Esophagus squamous epithelium (tissue), 4 donors: ENCODE data around the gene FGF11.

ENCODE experiments used
- POLR2A ChIP-seq, 4 donors: fragments of 450-650 bp; IDR thresholded peaks; one replicate each; pipeline ENCODE4 v1.6.1; 2017; ENCODE audit warnings: antibody characterized with exemption in 4 of 4, mild to moderate bottlenecking in 4 of 4, moderate library complexity in 3 of 4
- TF ChIP-seq, protein P1 (sequence below), 6 experiments: fragments of 450-650 bp in 4 of 6; fragments of 200-600 bp in 2 of 6; sonication (generic) in 2 of 6; IDR thresholded peaks; one replicate each; pipeline ENCODE4 v1.5.1; 2016 to 2019; ENCODE audit warnings: antibody characterized with exemption in 6 of 6, mild to moderate bottlenecking in 4 of 6, moderate library complexity in 4 of 6

GRCh38 chr17:7478276-7479212 lies 39.2 kb downstream of the FGF11 start:
- TF ChIP-seq POLR2A (IDR thresholded peaks at IDR 0.05): no peak
- TF ChIP-seq, protein P1, sequence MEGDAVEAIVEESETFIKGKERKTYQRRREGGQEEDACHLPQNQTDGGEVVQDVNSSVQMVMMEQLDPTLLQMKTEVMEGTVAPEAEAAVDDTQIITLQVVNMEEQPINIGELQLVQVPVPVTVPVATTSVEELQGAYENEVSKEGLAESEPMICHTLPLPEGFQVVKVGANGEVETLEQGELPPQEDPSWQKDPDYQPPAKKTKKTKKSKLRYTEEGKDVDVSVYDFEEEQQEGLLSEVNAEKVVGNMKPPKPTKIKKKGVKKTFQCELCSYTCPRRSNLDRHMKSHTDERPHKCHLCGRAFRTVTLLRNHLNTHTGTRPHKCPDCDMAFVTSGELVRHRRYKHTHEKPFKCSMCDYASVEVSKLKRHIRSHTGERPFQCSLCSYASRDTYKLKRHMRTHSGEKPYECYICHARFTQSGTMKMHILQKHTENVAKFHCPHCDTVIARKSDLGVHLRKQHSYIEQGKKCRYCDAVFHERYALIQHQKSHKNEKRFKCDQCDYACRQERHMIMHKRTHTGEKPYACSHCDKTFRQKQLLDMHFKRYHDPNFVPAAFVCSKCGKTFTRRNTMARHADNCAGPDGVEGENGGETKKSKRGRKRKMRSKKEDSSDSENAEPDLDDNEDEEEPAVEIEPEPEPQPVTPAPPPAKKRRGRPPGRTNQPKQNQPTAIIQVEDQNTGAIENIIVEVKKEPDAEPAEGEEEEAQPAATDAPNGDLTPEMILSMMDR (IDR thresholded peaks at IDR 0.05): peak in 2 of 6 experiments; percentile 4 to 19
